Mucosa of stomach (tissue), 1 donor: ENCODE results near the gene COG2.
"Not testable (repeated sequence)": the region's sequence is repeated elsewhere in the genome, so short reads cannot be mapped to it uniquely, and the experiment has no call there.

Experiments used
- H3K27me3 ChIP-seq: one replicate; pipeline ENCODE4 v1.7.0; 2013; ENCODE audit warnings: mild to moderate bottlenecking, low read length; ENCODE audit not compliant: control insufficient read depth, insufficient read depth
- H3K36me3 ChIP-seq: one replicate; pipeline ENCODE4 v1.7.0; 2013; ENCODE audit warnings: low read length; ENCODE audit not compliant: control insufficient read depth, insufficient read depth
- H3K4me1 ChIP-seq: one replicate; pipeline ENCODE4 v1.7.0; 2013; ENCODE audit warnings: mild to moderate bottlenecking, low read length; ENCODE audit not compliant: control insufficient read depth, insufficient read depth
- H3K4me3 ChIP-seq: one replicate; pipeline ENCODE4 v1.7.0; 2013; ENCODE audit warnings: low read length
- H3K9ac ChIP-seq: one replicate; pipeline ENCODE4 v1.7.0; 2013; ENCODE audit warnings: mild to moderate bottlenecking, low read length, moderate library complexity
- H3K9me3 ChIP-seq: one replicate; pipeline ENCODE4 v1.7.0; 2013; ENCODE audit warnings: mild to moderate bottlenecking, low read length, moderate library complexity; ENCODE audit not compliant: control insufficient read depth
- donor health status: Pancreatic carcinoma.

COG2 gene

GRCh38 chr1:230642263-230642959 lies at the start of gene COG2:
TSS of gene COG2 (plus strand) at chr1:230642481. CDS start at chr1:230642607, 126 bp downstream.
- Histone ChIP-seq H3K4me1 (peaks cover 22% of the 10 kb centered on the region), H3K9ac (peak within 1 kb of the TSS; percentile 69), H3K27me3 (no peaks in the 10 kb centered on the region), H3K36me3 (no peaks in the 10 kb centered on the region), H3K9me3 (no peaks in the 10 kb centered on the region), H3K4me3 (peak within 1 kb of the TSS; percentile 51)

- Histone ChIP-seq H3K4me1 (peaks cover 6% of the 10 kb centered on the region), H3K27me3 (no peaks in the 10 kb centered on the region), H3K36me3 (no peaks in the 10 kb centered on the region), H3K4me3 (no peak overlapping the region), H3K9ac (no peak overlapping the region), H3K9me3 (no peaks in the 10 kb centered on the region)
Measured at GRCh38 chr1:230592848-230593414, 49.4 kb upstream of the COG2 start.

GRCh38 chr1:230594214-230594773 lies 48.0 kb upstream of the COG2 start:
- H3K4me1 ChIP-seq, result no peaks in the 10 kb centered on the region
- no peaks in the 10 kb centered on the region for H3K36me3 ChIP-seq
- no peak overlapping the region for H3K9ac ChIP-seq
- H3K4me3 ChIP-seq, result no peak overlapping the region
- no peaks in the 10 kb centered on the region for H3K9me3 ChIP-seq
- no peaks in the 10 kb centered on the region for H3K27me3 ChIP-seq

- Histone ChIP-seq H3K4me3 (no peak overlapping the region), H3K9ac (no peak overlapping the region), H3K27me3 (no peaks in the 10 kb centered on the region), H3K4me1 (no peaks in the 10 kb centered on the region), H3K9me3 (no peaks in the 10 kb centered on the region), H3K36me3 (no peaks in the 10 kb centered on the region)
Measured at GRCh38 chr1:230595181-230595580, 47.1 kb upstream of the COG2 start.

- H3K4me3 ChIP-seq, result no peak overlapping the region
- no peaks in the 10 kb centered on the region for H3K4me1 ChIP-seq
- no peaks in the 10 kb centered on the region for H3K9me3 ChIP-seq
- no peaks in the 10 kb centered on the region for H3K36me3 ChIP-seq
- H3K9ac ChIP-seq, result no peak overlapping the region
- H3K27me3 ChIP-seq, result no peaks in the 10 kb centered on the region
Measured at GRCh38 chr1:230596306-230596705, 46.0 kb upstream of the COG2 start.

GRCh38 chr1:230598745-230599144 lies 43.5 kb upstream of the COG2 start:
- H3K27me3 ChIP-seq, result no peaks in the 10 kb centered on the region
- H3K4me3 ChIP-seq, result no peak overlapping the region
- no peaks in the 10 kb centered on the region for H3K4me1 ChIP-seq
- no peaks in the 10 kb centered on the region for H3K9me3 ChIP-seq
- H3K36me3 ChIP-seq, result no peaks in the 10 kb centered on the region
- H3K9ac ChIP-seq, result no peak overlapping the region

GRCh38 chr1:230599926-230600656 lies 42.2 kb upstream of the COG2 start:
- Histone ChIP-seq H3K9ac (no peak overlapping the region), H3K9me3 (no peaks in the 10 kb centered on the region), H3K27me3 (no peaks in the 10 kb centered on the region), H3K4me1 (no peaks in the 10 kb centered on the region), H3K36me3 (no peaks in the 10 kb centered on the region), H3K4me3 (no peak overlapping the region)

- not testable (repeated sequence) for H3K9me3 ChIP-seq, H3K36me3 ChIP-seq, H3K4me1 ChIP-seq, H3K27me3 ChIP-seq, H3K9ac ChIP-seq, H3K4me3 ChIP-seq
Measured at GRCh38 chr1:230600657-230601400, 41.5 kb upstream of the COG2 start.

GRCh38 chr1:230609208-230609607 lies 33.1 kb upstream of the COG2 start:
- H3K27me3 ChIP-seq, result no peaks in the 10 kb centered on the region
- H3K4me1 ChIP-seq, result no peaks in the 10 kb centered on the region
- no peaks in the 10 kb centered on the region for H3K9me3 ChIP-seq
- no peak overlapping the region for H3K9ac ChIP-seq
- H3K36me3 ChIP-seq, result no peaks in the 10 kb centered on the region
- no peak overlapping the region for H3K4me3 ChIP-seq

GRCh38 chr1:230610589-230610988 lies 31.7 kb upstream of the COG2 start:
- no peaks in the 10 kb centered on the region for H3K4me1 ChIP-seq
- H3K27me3 ChIP-seq, result no peaks in the 10 kb centered on the region
- H3K9me3 ChIP-seq, result no peaks in the 10 kb centered on the region
- H3K36me3 ChIP-seq, result no peaks in the 10 kb centered on the region
- H3K9ac ChIP-seq, result no peak overlapping the region
- H3K4me3 ChIP-seq, result no peak overlapping the region

- Histone ChIP-seq H3K4me3 (no peak overlapping the region), H3K9me3 (no peaks in the 10 kb centered on the region), H3K36me3 (no peaks in the 10 kb centered on the region), H3K27me3 (no peaks in the 10 kb centered on the region), H3K4me1 (no peaks in the 10 kb centered on the region), H3K9ac (no peak overlapping the region)
Measured at GRCh38 chr1:230611128-230611877, 31.0 kb upstream of the COG2 start.
